Effector memory CD4-positive, alpha-beta T cell (primary cell): Measurements from ENCODE around the gene PERP.
"Not testable (repeated sequence)": the region's sequence is repeated elsewhere in the genome, so short reads cannot be mapped to it uniquely, and the experiment has no call there.

Experiments used
- DNase-seq, 3 donors: peaks; one replicate each; pipeline ENCODE4 v3.0.0-alpha.2; 2020
- H3K27ac ChIP-seq: 2 replicates; pipeline ENCODE4 v1.7.0; 2013; ENCODE audit warnings: mild to moderate bottlenecking, low read length, moderate library complexity; ENCODE audit not compliant: insufficient read depth, poor library complexity, severe bottlenecking
- H3K27me3 ChIP-seq: replicated peaks from 2 replicates; pipeline ENCODE4 v1.7.0; 2013; ENCODE audit warnings: mild to moderate bottlenecking, low read length; ENCODE audit not compliant: insufficient read depth, control insufficient read depth, poor library complexity, severe bottlenecking
- H3K36me3 ChIP-seq: 2 replicates; pipeline ENCODE4 v1.7.0; 2013; ENCODE audit warnings: mild to moderate bottlenecking, low read length, moderate library complexity; ENCODE audit not compliant: control insufficient read depth, insufficient read depth
- H3K4me1 ChIP-seq: 2 replicates; pipeline ENCODE4 v1.7.0; 2013; ENCODE audit warnings: low read length, mild to moderate bottlenecking; ENCODE audit not compliant: control insufficient read depth, insufficient read depth, poor library complexity, severe bottlenecking
- H3K4me3 ChIP-seq: 2 replicates; pipeline ENCODE4 v1.7.0; 2013; ENCODE audit warnings: low read length, low read depth, mild to moderate bottlenecking; ENCODE audit not compliant: insufficient read depth, poor library complexity, severe bottlenecking
- H3K9me3 ChIP-seq: 2 replicates; pipeline ENCODE4 v1.7.0; 2013; ENCODE audit warnings: mild to moderate bottlenecking, low read length, moderate library complexity; ENCODE audit not compliant: control insufficient read depth
- total RNA-seq, 3 donors: gene quantifications; one replicate each; lab custom pipeline; 2026; lab: John Stamatoyannopoulos, UW

The PERP gene
- 9.9 to 19.7 (median 14.7) reads per million in 3 donors for total RNA-seq

DNA sequence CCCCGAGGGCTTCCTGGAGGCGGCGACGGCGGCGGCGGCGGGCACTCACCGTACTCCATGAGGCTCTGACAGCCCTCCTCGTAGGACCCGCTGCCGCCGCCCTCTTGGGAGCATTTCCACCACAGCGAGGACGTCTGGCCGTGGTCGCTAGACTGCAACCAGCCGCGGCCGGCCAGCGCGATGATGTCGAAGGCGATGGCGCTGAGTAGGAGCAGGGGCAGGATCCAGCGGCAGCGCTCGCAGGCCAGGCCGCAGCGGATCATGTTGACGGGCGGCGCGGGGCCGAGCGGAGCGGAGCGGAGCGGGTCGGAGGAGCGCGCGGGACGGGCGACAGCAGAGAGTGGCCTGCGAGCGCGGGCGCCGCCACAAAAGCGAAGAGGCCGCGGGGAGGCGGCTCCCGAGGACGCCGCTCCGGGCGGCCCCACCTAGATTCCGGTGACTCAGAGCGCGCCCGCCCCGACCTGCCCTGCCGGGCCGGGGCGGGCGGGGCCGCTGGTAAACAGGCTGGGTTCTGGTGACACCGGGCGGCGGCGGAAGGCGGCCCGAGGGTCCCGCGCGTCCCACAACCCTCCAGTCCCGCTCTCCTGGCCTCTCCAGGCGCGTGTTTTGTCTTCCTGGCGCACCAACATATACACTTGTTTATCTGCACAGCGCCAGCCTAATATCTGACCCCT lies at the start of gene PERP:
Gene PERP (minus strand): TSS at position 342 of the 674 bp plus-strand sequence. CDS start 79 bp downstream, at position 263.
- H3K27me3 ChIP-seq: no peaks in the 10 kb centered on the region
- H3K9me3 ChIP-seq: no peaks in the 10 kb centered on the region
- DNase-seq: peak; percentile 57 to 60 (median 58)
- peak within 1 kb of the TSS; percentile 63 for H3K4me3 ChIP-seq
- H3K27ac ChIP-seq: peak within 1 kb of the TSS; percentile 44
- no peaks in the 10 kb centered on the region for H3K36me3 ChIP-seq
- peaks cover 20% of the 10 kb centered on the region for H3K4me1 ChIP-seq

DNA sequence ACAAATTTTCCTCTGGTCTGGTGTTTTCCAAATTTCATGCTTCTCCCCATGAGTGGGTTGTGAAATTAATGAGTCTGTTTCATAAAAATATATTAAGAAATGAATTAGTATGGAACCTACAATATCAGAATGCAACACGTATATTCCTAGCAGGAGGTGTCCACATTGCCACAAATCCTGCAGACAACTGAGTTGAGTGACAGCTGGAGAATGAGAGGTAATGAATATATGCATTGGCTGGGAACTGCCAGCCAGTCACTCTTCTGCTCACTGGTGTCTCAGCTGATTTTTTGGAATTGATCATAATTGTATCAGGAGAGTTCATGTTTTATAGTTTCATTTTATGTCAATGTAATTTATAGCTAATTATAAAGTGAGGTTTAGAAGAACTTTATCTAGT lies 48.2 kb upstream of the PERP start:
- no peak for DNase-seq
- no peaks in the 10 kb centered on the region for H3K9me3 ChIP-seq
- no peaks in the 10 kb centered on the region for H3K4me1 ChIP-seq

GRCh38 chr6:138146544-138146943 lies 39.3 kb upstream of the PERP start:
- Histone ChIP-seq H3K36me3 (no peaks in the 10 kb centered on the region), H3K27ac (no peak overlapping the region), H3K27me3 (peaks cover 7% of the 10 kb centered on the region), H3K4me3 (no peak overlapping the region), H3K4me1 (no peaks in the 10 kb centered on the region), H3K9me3 (no peaks in the 10 kb centered on the region)
- DNase-seq: no peak

More for the DNA sequence above, 48.2 kb upstream of the PERP start:
- Histone ChIP-seq H3K27ac (no peak overlapping the region), H3K4me3 (no peak overlapping the region), H3K27me3 (peaks cover 9% of the 10 kb centered on the region), H3K36me3 (no peaks in the 10 kb centered on the region)

- DNase-seq: no peak
- Histone ChIP-seq H3K4me1 (no peaks in the 10 kb centered on the region), H3K36me3 (no peaks in the 10 kb centered on the region), H3K27ac (no peak overlapping the region), H3K9me3 (no peaks in the 10 kb centered on the region), H3K4me3 (no peak overlapping the region), H3K27me3 (peaks cover 7% of the 10 kb centered on the region)
Measured at GRCh38 chr6:138145402-138145801, 38.2 kb upstream of the PERP start.

DNA sequence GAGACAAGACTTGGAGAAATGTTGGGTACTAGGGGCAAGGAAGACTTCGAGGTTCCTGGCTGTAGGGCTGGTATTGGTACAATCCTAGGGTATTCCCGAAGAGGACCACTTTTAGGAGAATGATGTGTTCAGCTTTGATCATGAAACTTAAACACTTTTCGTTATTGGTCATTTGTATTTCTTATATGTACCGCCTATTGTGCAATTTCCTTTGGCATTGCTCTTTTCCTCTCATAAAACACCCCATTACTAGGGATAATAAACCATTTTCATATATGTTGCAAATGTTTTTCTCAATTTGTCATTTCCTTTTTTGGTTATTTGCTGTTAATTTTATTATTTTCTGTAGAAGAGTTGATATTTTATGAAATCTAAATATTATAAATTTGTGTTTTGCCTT lies 35.6 kb upstream of the PERP start:
- Histone ChIP-seq H3K36me3 (no peaks in the 10 kb centered on the region), H3K27ac (no peak overlapping the region), H3K27me3 (peaks cover 7% of the 10 kb centered on the region), H3K4me1 (no peaks in the 10 kb centered on the region), H3K4me3 (no peak overlapping the region), H3K9me3 (no peaks in the 10 kb centered on the region)
- no peak for DNase-seq

- Histone ChIP-seq H3K36me3 (no peaks in the 10 kb centered on the region), H3K4me1 (no peaks in the 10 kb centered on the region), H3K27ac (no peak overlapping the region), H3K4me3 (no peak overlapping the region), H3K9me3 (no peaks in the 10 kb centered on the region), H3K27me3 (no peaks in the 10 kb centered on the region)
- DNase-seq: no peak
Measured at GRCh38 chr6:138129190-138129589, 22.0 kb upstream of the PERP start.

DNA sequence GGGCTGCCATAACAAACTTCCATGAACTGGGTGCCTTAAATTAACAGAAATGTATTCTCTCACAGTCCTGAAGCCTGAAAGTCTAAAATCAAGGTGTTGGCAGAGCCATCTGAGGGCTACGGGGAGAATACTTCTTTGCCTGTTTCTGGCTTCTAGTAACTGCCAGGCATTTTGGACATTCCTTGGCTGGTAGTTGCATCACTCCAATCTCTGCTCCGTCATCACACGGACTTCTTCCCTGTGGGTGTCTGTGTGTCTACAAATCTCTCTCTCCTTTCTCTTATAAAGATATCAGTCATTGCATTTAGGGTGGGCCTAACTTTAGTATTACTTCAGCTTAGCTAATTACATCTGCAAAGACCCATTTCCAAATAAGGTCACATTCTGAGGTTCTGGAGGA lies 20.9 kb upstream of the PERP start:
- DNase-seq: no peak
- no peak overlapping the region for H3K4me3 ChIP-seq
- H3K27ac ChIP-seq: no peak overlapping the region
- no peaks in the 10 kb centered on the region for H3K9me3 ChIP-seq
- no peaks in the 10 kb centered on the region for H3K36me3 ChIP-seq
- H3K27me3 ChIP-seq: no peaks in the 10 kb centered on the region
- no peaks in the 10 kb centered on the region for H3K4me1 ChIP-seq

GRCh38 chr6:138124096-138124495 lies 16.9 kb upstream of the PERP start:
- Histone ChIP-seq H3K4me1 (no peaks in the 10 kb centered on the region), H3K27me3 (no peaks in the 10 kb centered on the region)
- DNase-seq: no peak

GRCh38 chr6:138119976-138120375 lies 12.8 kb upstream of the PERP start:
- no peak for DNase-seq
- Histone ChIP-seq H3K36me3 (no peaks in the 10 kb centered on the region), H3K27me3 (no peaks in the 10 kb centered on the region), H3K4me1 (no peaks in the 10 kb centered on the region), H3K27ac (no peak overlapping the region), H3K4me3 (no peak overlapping the region), H3K9me3 (no peaks in the 10 kb centered on the region)

More at GRCh38 chr6:138124096-138124495, 16.9 kb upstream of the PERP start:
- no peak overlapping the region for H3K27ac ChIP-seq
- no peak overlapping the region for H3K4me3 ChIP-seq
- H3K36me3 ChIP-seq: no peaks in the 10 kb centered on the region
- H3K9me3 ChIP-seq: no peaks in the 10 kb centered on the region

DNA sequence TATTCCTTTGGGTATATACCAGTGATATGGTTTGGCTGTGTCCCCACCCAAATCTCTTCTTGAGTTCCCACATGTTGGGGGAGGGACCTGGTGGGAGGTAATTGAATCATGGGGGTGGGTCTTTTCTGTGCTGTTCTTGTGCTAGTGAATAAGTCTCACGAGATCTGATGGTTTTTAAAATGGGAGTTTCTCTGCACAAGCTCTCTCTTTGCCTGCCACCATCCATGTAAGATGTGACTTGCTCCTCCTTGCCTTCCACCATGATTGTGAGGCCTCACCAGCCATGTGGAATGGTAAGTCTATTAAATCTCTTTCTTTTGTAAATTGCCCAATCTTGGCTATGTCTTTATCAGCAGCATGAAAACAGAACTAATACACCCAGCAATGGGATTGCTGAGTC lies 12.0 kb upstream of the PERP start:
- H3K36me3 ChIP-seq, DNase-seq, H3K4me3 ChIP-seq, H3K27ac ChIP-seq, H3K9me3 ChIP-seq, H3K4me1 ChIP-seq, H3K27me3 ChIP-seq: not testable (repeated sequence)
